ENCODE measurements around the gene GRPR.
"Not testable (repeated sequence)": the region's sequence is repeated elsewhere in the genome, so short reads cannot be mapped to it uniquely, and the experiment has no call there.

The GRPR gene

GRCh38 chrX:16138108-16138427 lies 14.7 kb downstream of the GRPR start:
- DNase-seq: peak; percentile 8

- DNase-seq: no peak
Measured at GRCh38 chrX:16140448-16140847, 17.1 kb downstream of the GRPR start.

- no peak for DNase-seq
Measured at GRCh38 chrX:16140983-16141382, 17.6 kb downstream of the GRPR start.

- DNase-seq: no peak
Measured at GRCh38 chrX:16141422-16142245, 18.3 kb downstream of the GRPR start.

- DNase-seq: no peak
Measured at GRCh38 chrX:16142246-16142558, 18.8 kb downstream of the GRPR start.

GRCh38 chrX:16143968-16144367 lies 20.6 kb downstream of the GRPR start:
- no peak for DNase-seq

GRCh38 chrX:16144420-16144819 lies 21.1 kb downstream of the GRPR start:
- no peak for DNase-seq

- DNase-seq: not testable (repeated sequence)
Measured at GRCh38 chrX:16145093-16145492, 21.7 kb downstream of the GRPR start.

GRCh38 chrX:16145656-16146055 lies 22.3 kb downstream of the GRPR start:
- DNase-seq: no peak

GRCh38 chrX:16148896-16149295 lies 25.5 kb downstream of the GRPR start:
- DNase-seq: no peak

GRCh38 chrX:16155581-16156096 lies 32.3 kb downstream of the GRPR start:
- DNase-seq: no peak

- no peak for DNase-seq
Measured at GRCh38 chrX:16156692-16157331, 33.4 kb downstream of the GRPR start.

GRCh38 chrX:16160729-16161128 lies 37.4 kb downstream of the GRPR start:
- DNase-seq: no peak

GRCh38 chrX:16161173-16161572 lies 37.8 kb downstream of the GRPR start:
- not testable (repeated sequence) for DNase-seq

GRCh38 chrX:16162391-16162790 lies 39.0 kb downstream of the GRPR start:
- DNase-seq: no peak

GRCh38 chrX:16164748-16165147 lies 41.4 kb downstream of the GRPR start:
- DNase-seq: no peak

- no peak for DNase-seq
Measured at GRCh38 chrX:16167181-16167580, 43.8 kb downstream of the GRPR start, which contains the start of gene MAGEB17. MAGEB17 (plus strand) TSS chrX:16167481; CDS start chrX:16170383, 2,902 bp downstream.

- DNase-seq: no peak
Measured at GRCh38 chrX:16171039-16171438, 47.7 kb downstream of the GRPR start.

- no peak for DNase-seq
Measured at GRCh38 chrX:16171944-16172343, 48.6 kb downstream of the GRPR start.

GRCh38 chrX:16172391-16172790 lies 49.0 kb downstream of the GRPR start:
- DNase-seq: no peak

- no peak for DNase-seq
Measured at GRCh38 chrX:16175329-16176061, 52.1 kb downstream of the GRPR start.

- DNase-seq: no peak
Measured at GRCh38 chrX:16177260-16177659, 53.9 kb downstream of the GRPR start.

GRCh38 chrX:16183843-16184242 lies 60.5 kb downstream of the GRPR start:
- DNase-seq: not testable (repeated sequence)

GRCh38 chrX:16185725-16186136 lies 62.4 kb downstream of the GRPR start:
- no peak for DNase-seq
